SK-N-SH (cell line): ENCODE data around the gene ANKMY1. TPM values are rescaled to one million over a fixed set of nuclear protein-coding genes. Genes with fewer than 3 reads are reported as not detected.

Experiments
- CTCF ChIA-PET: fragments of 300-600, 350-600 bp; formaldehyde crosslinking; extraction: SDS; loops from one replicate; lab custom pipeline; 2021; lab: Yijun Ruan, JAX
- POLR2A ChIA-PET: fragments of 350-600 bp; sonication (Branson Sonifier 250); formaldehyde crosslinking; extraction: SDS; loops from one replicate; lab custom pipeline; 2020; ENCODE audit warnings: antibody characterized with exemption, inconsistent platforms; lab: Yijun Ruan, JAX
- DNase-seq: peaks from one replicate; pipeline ENCODE4 v3.0.0; 2012
- H2AFZ ChIP-seq: fragments of 200-600 bp; sonication (generic); 2 replicates; pipeline ENCODE4 v1.8.1; 2016; ENCODE audit warnings: antibody characterized with exemption, mild to moderate bottlenecking, low read depth
- H3F3A ChIP-seq: fragments of 200-600 bp; sonication (generic); replicated peaks from 2 replicates; pipeline ENCODE3; 2016; ENCODE audit warnings: antibody characterized with exemption, mild to moderate bottlenecking; ENCODE audit not compliant: insufficient read depth
- H3K27ac ChIP-seq, 2 experiments: fragments of 200-500 bp in 1 of 2; fragments of 200-600 bp in 1 of 2; sonication (Bioruptor generic) in 1 of 2; sonication (generic), shearing (Covaris generic) in 1 of 2; 2 replicates each; pipeline versions ENCODE4 v1.5.1 to v1.6.1; 2014 to 2016; ENCODE audit warnings: low read depth in 2 of 2, inconsistent platforms in 1 of 2, low read length in 1 of 2, mild to moderate bottlenecking in 1 of 2, mixed read lengths in 1 of 2
- H3K27me3 ChIP-seq: fragments of 200-600 bp; sonication (generic), shearing (Covaris generic); 2 replicates; pipeline ENCODE4 v1.6.1; 2016; ENCODE audit warnings: mixed run types; ENCODE audit not compliant: insufficient read depth
- H3K36me3 ChIP-seq, 2 experiments: fragments of 200-500 bp in 1 of 2; fragments of 200-600 bp in 1 of 2; sonication (Bioruptor generic) in 1 of 2; sonication (generic) in 1 of 2; replicated peaks in 1 of 2; 2 replicates each; pipeline versions ENCODE3 to v1.5.1; 2014 to 2016; ENCODE audit warnings: low read length in 1 of 2, mild to moderate bottlenecking in 1 of 2; ENCODE audit not compliant: insufficient read depth in 2 of 2, control insufficient read depth in 1 of 2
- H3K4me1 ChIP-seq, 2 experiments: fragments of 200-500 bp in 1 of 2; fragments of 200-600 bp in 1 of 2; sonication (Bioruptor generic) in 1 of 2; sonication (generic), shearing (Covaris generic) in 1 of 2; 2 replicates each; pipeline versions ENCODE4 v1.5.1 to v1.6.1; 2014 to 2016; ENCODE audit warnings: low read depth in 1 of 2, low read length in 1 of 2, mixed run types in 1 of 2; ENCODE audit not compliant: insufficient read depth in 2 of 2, control insufficient read depth in 1 of 2
- H3K4me2 ChIP-seq: fragments of 200-600 bp; sonication (generic), shearing (Covaris generic); 2 replicates; pipeline ENCODE4 v1.6.1; 2017; ENCODE audit warnings: mixed run types
- H3K4me3 ChIP-seq, 2 experiments: fragments of 200-500 bp in 1 of 2; fragments of 200-600 bp in 1 of 2; sonication (Bioruptor generic) in 1 of 2; sonication (generic), shearing (Covaris generic) in 1 of 2; 2 replicates each; pipeline versions ENCODE4 v1.5.1 to v1.8.1; 2014 to 2016; ENCODE audit warnings: low read depth in 2 of 2, inconsistent platforms in 1 of 2, low read length in 1 of 2, mild to moderate bottlenecking in 1 of 2, mixed read lengths in 1 of 2, moderate library complexity in 1 of 2
- H3K79me2 ChIP-seq: fragments of 200-600 bp; sonication (generic); 2 replicates; pipeline ENCODE4 v1.8.1; 2017; ENCODE audit warnings: mild to moderate bottlenecking; ENCODE audit not compliant: insufficient read depth
- H3K9ac ChIP-seq: fragments of 200-600 bp; sonication (generic); 2 replicates; pipeline ENCODE4 v1.6.1; 2017; ENCODE audit warnings: mixed run types
- H3K9me2 ChIP-seq: fragments of 200-600 bp; sonication (generic); 2 replicates; pipeline ENCODE4 v1.6.1; 2017; ENCODE audit warnings: mixed run types
- H3K9me3 ChIP-seq: fragments of 200-600 bp; sonication (generic); 2 replicates; pipeline ENCODE4 v1.6.1; 2017; ENCODE audit warnings: mixed run types, mild to moderate bottlenecking, moderate library complexity
- H4K20me1 ChIP-seq: fragments of 200-600 bp; sonication (generic); 2 replicates; pipeline ENCODE4 v1.6.1; 2017; ENCODE audit warnings: mild to moderate bottlenecking, mixed run types; ENCODE audit not compliant: insufficient read depth
- CHD2 ChIP-seq: fragments of 150-350 bp; IDR thresholded peaks from 2 replicates; pipeline ENCODE4 v1.6.1; 2018; ENCODE audit warnings: low read length; ENCODE audit not compliant: partially characterized antibody
- CTCF ChIP-seq: fragments of 200-600 bp; sonication (generic); IDR thresholded peaks from 2 replicates; pipeline ENCODE4 v1.6.1; 2017; ENCODE audit warnings: antibody characterized with exemption, mild to moderate bottlenecking, moderate library complexity
- ELF1 ChIP-seq: IDR thresholded peaks from 2 replicates; pipeline ENCODE4 v1.4.0; 2012
- EP300 ChIP-seq, 2 experiments: IDR thresholded peaks; 2 replicates each; pipeline versions ENCODE4 v1.4.0 to v1.6.1; 2012; ENCODE audit warnings: borderline replicate concordance in 1 of 2, low read depth in 1 of 2, low read length in 1 of 2
- FOXM1 ChIP-seq: IDR thresholded peaks from 2 replicates; pipeline ENCODE4 v1.4.0; 2012; ENCODE audit warnings: low read depth, mild to moderate bottlenecking
- GATA2 ChIP-seq: sonication (generic); formaldehyde crosslinking; IDR thresholded peaks from 2 replicates; pipeline ENCODE4 v1.5.0; 2020; ENCODE audit warnings: mild to moderate bottlenecking, missing genetic modification reagents
- IRF3 ChIP-seq: fragments of 150-350 bp; IDR thresholded peaks from 2 replicates; pipeline ENCODE4 v1.6.1; 2016; ENCODE audit warnings: mild to moderate bottlenecking, low read depth, low read length
- MAX ChIP-seq: IDR thresholded peaks from 2 replicates; pipeline ENCODE4 v1.4.0; 2012; ENCODE audit warnings: low read depth
- PBX3 ChIP-seq: IDR thresholded peaks from 2 replicates; pipeline ENCODE4; 2012
- RCOR1 ChIP-seq: fragments of 150-350 bp; IDR thresholded peaks from 2 replicates; pipeline ENCODE4 v1.6.1; 2017; ENCODE audit warnings: antibody characterized with exemption, low read length
- SIN3A ChIP-seq: IDR thresholded peaks from 2 replicates; pipeline ENCODE4 v1.6.1; 2012; ENCODE audit warnings: low read depth, mild to moderate bottlenecking, low read length, moderate library complexity, borderline replicate concordance
- TCF12 ChIP-seq: IDR thresholded peaks from 2 replicates; pipeline ENCODE4 v1.4.0; 2012
- ZBTB33 ChIP-seq: IDR thresholded peaks from 2 replicates; pipeline ENCODE4 v1.4.0; 2012; ENCODE audit warnings: low read depth, borderline replicate concordance
- WGBS: methylation state at CpG from one replicate; pipeline ENCODE4 v1.1.6; 2017; ENCODE audit warnings: low lambda C conversion rate; 5-methylcytosine and 5-hydroxymethylcytosine counted together
- polyA plus RNA-seq, 3 experiments: library from polyadenylated mRNA; depleted of rRNA; stranded (reverse); fragments of >200 nt; gene quantifications; 2 replicates each; pipeline ENCODE4 v1.2.3, GENCODE V29; 2012

ANKMY1 gene
- polyA plus RNA-seq, 1 of the 3 experiments (the other 2 are of a cell fraction): 12.1 TPM

- Histone ChIP-seq H3K9me3 (no peaks in the 10 kb centered on the region), H3K9ac (peak overlapping the region; percentile 68), H3K4me1 (peaks cover 31 to 39% of the 10 kb centered on the region in 2 experiments; a peak in 3 of 4 replicates), H3K36me3 (peaks cover 3 to 6% of the 10 kb centered on the region in 2 experiments), H3K4me2 (peak overlapping the region; percentile 98), H3K4me3 (peak overlapping the region; percentile 70 to 73), H3K9me2 (no peaks in the 10 kb centered on the region), H3K27ac (no peak overlapping the region; a peak in 2 of 4 replicates), H3K27me3 (no peaks in the 10 kb centered on the region), H3K79me2 (peaks cover 33% of the 10 kb centered on the region), H4K20me1 (0 out of 2 replicates have a peak, but pooled peaks cover 12% of the 10 kb centered on the region), H3F3A (peaks cover 8% of the 10 kb centered on the region), H2AFZ (peak overlapping the region; percentile 81; the same call in 1 of the 2 replicates)
- DNase-seq: peak; percentile 41
- CTCF ChIA-PET: interaction anchor here (0.8 to 2.9 kb wide), 10 partner anchors 9 to 141 kb away, joined by 4 to 31 read pairs (median 8); partner anchors contain the start of gene CAPN10
- TF ChIP-seq MAX: 0 out of 2 replicates have a peak, but pooled peaks have one; percentile 0
- TF ChIP-seq ZBTB33: no peak
- POLR2A ChIA-PET: interaction anchor here (2.6 kb wide), 1 partner anchor 19 kb away, joined by 18 read pairs; the partner anchor contains the start of gene CAPN10
- WGBS: 34% methylated on average over 18 of the region's 26 CpGs
Measured at GRCh38 chr2:240567137-240567871, 9.5 kb upstream of the ANKMY1 start.

GRCh38 chr2:240566203-240567136 lies 8.7 kb upstream of the ANKMY1 start:
- 0 out of 2 replicates have a peak, but pooled peaks cover 12% of the 10 kb centered on the region for H4K20me1 ChIP-seq
- H3K9me2 ChIP-seq: no peaks in the 10 kb centered on the region
- peak overlapping the region; percentile 98 for H3K4me2 ChIP-seq
- no peaks in the 10 kb centered on the region for H3K9me3 ChIP-seq
- no peaks in the 10 kb centered on the region for H3K27me3 ChIP-seq
- 4% methylated on average over 15 of the region's 53 CpGs for WGBS
- peaks cover 35% of the 10 kb centered on the region for H3K79me2 ChIP-seq
- peak overlapping the region; percentile 91 for H2AFZ ChIP-seq
- POLR2A ChIA-PET: interaction anchor here (0.7 to 2.6 kb wide), 3 partner anchors 10 to 20 kb away, joined by 3 to 18 read pairs (median 3); partner anchors contain the start of gene CAPN10
- CTCF ChIA-PET: interaction anchor here (0.6 to 2.9 kb wide), 19 partner anchors 10 to 579 kb away, joined by 3 to 31 read pairs (median 5); partner anchors contain the start of gene CAPN10
- peak overlapping the region; percentile 74 to 80 for H3K27ac ChIP-seq
- H3K4me1 ChIP-seq: peaks cover 36 to 42% of the 10 kb centered on the region in 2 experiments
- peaks cover 16% of the 10 kb centered on the region for H3F3A ChIP-seq
- peak overlapping the region; percentile 70 to 73 for H3K4me3 ChIP-seq
- peak overlapping the region; percentile 64 for H3K9ac ChIP-seq
- peaks cover 0 to 7% of the 10 kb centered on the region in 2 experiments for H3K36me3 ChIP-seq
- peak; percentile 92 for DNase-seq
- no peak for TF ChIP-seq RCOR1
- no peak for TF ChIP-seq PBX3
- TF ChIP-seq EP300 (IDR thresholded peaks at IDR 0.05; ENCODE audit: borderline replicate concordance in 1 of 2, low read depth in 1 of 2, low read length in 1 of 2): no peak
- TF ChIP-seq CTCF: peak; percentile 72
- 0 out of 2 replicates have a peak, but pooled peaks have one; percentile 7 for TF ChIP-seq ELF1
- no peak for TF ChIP-seq SIN3A
- TF ChIP-seq CHD2: peak; percentile 14
- no peak for TF ChIP-seq TCF12
- no peak for TF ChIP-seq GATA2
- TF ChIP-seq FOXM1: no peak
- no peak for TF ChIP-seq IRF3
